Mucosa of rectum (tissue), 2 donors: Measurements from ENCODE around the gene SS18.

Experiments used
- H3K27ac ChIP-seq, 2 donors: one replicate each; pipeline ENCODE4 v1.7.0; 2013; ENCODE audit warnings: inconsistent platforms in 2 of 2, low read depth in 2 of 2, low read length in 2 of 2
- H3K27me3 ChIP-seq, 2 donors: one replicate each; pipeline ENCODE4 v1.7.0; 2013; ENCODE audit warnings: low read length in 2 of 2; ENCODE audit not compliant: control insufficient read depth in 2 of 2, insufficient read depth in 2 of 2
- H3K36me3 ChIP-seq, 2 donors: one replicate each; pipeline ENCODE4 v1.7.0; 2013; ENCODE audit warnings: low read length in 2 of 2; ENCODE audit not compliant: control insufficient read depth in 2 of 2, insufficient read depth in 2 of 2
- H3K4me1 ChIP-seq, 2 donors: one replicate each; pipeline ENCODE4 v1.7.0; 2013; ENCODE audit warnings: low read length in 2 of 2, mild to moderate bottlenecking in 1 of 2; ENCODE audit not compliant: control insufficient read depth in 2 of 2, insufficient read depth in 2 of 2
- H3K4me3 ChIP-seq, 2 donors: one replicate each; pipeline ENCODE4 v1.7.0; 2013; ENCODE audit warnings: low read length in 2 of 2
- H3K9ac ChIP-seq, 2 donors: one replicate each; pipeline ENCODE4 v1.7.0; 2013; ENCODE audit warnings: low read length in 2 of 2, low read depth in 1 of 2, mild to moderate bottlenecking in 1 of 2
- H3K9me3 ChIP-seq, 2 donors: one replicate each; pipeline ENCODE4 v1.7.0; 2013; ENCODE audit warnings: low read length in 2 of 2; ENCODE audit not compliant: control insufficient read depth in 2 of 2
- donor health status: healthy.
- donor health status: Normal muscosa, but diverticular disease.

Gene SS18

DNA sequence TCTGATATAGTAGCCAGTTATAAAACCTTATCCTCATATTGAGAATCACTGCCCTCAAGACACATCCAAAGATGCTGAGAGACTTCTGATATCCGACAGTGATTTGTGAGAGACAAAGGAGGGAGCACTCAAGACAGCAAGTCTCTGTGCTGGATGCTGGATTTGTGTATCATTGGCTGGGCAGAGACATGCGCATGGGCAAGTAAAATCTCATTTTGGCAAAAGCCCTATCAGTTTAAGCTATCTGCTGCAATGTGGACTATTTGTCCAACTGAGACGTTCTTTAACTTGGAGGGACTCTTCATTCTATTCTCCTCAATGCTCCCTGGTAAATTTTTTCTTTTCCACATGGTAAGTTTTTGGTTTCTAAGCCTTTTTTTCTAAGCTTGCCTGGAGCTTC, 107.5 kb downstream of the SS18 start:
- Histone ChIP-seq H3K9ac (no peak overlapping the region), H3K4me3 (no peak overlapping the region), H3K9me3 (no peaks in the 10 kb centered on the region), H3K27ac (no peak overlapping the region), H3K27me3 (no peaks in the 10 kb centered on the region), H3K4me1 (no peaks in the 10 kb centered on the region), H3K36me3 (no peaks in the 10 kb centered on the region)

DNA sequence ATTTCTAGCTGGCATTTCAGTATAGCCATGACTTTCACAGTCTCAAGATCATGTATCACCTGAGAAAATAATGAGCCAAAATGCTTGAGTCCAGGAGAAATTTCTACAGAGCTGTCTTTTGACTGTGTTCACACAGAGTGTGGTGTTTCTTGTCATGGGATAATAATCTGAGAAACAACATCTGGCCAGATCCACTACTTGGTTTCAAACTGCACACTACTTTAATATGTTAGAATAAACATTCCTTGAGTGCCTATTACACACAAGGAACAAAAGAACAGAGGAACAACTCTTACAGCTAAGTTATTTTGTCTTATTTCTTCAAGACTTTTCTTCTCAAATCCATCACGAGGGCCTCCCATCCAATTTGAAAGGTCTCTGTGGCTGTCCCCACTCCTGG, 108.3 kb downstream of the SS18 start:
- no peaks in the 10 kb centered on the region for H3K36me3 ChIP-seq
- H3K9me3 ChIP-seq, result no peaks in the 10 kb centered on the region
- H3K4me1 ChIP-seq, result no peaks in the 10 kb centered on the region
- no peak overlapping the region for H3K27ac ChIP-seq
- H3K27me3 ChIP-seq, result no peaks in the 10 kb centered on the region
- H3K9ac ChIP-seq, result no peak overlapping the region
- no peak overlapping the region for H3K4me3 ChIP-seq

DNA sequence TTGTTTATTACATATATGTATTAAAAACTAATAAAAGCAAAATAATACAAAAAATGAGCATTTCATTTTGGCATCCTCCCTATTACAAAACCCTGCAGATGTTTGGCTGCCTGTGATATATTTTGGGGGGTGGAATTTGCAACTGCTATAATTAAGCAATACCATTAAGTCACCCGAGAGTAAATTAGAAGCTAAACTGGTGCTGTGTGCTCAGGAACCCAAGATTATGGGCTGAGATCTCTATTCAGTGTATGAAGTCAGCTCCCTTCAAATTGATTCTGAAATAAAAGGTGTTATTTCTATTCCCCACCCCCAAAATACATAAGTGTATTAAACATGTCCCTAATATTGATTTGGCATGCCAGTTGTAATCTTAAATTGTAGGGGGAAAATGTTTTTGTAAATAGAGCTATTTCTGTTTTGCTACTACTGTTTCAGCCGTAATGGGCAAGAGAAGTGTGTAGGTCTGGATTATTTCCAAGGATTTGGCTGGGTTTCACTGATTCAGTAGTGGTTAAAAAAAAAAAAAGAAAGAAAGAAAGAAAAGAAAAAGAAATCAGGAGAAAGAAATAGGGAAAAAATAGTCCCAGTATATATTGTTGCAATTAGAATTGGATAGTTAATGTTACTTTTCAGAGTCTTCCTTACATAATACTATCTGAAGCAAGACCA, 110.9 kb downstream of the SS18 start:
- Histone ChIP-seq H3K9ac (no peak overlapping the region), H3K27ac (no peak overlapping the region), H3K27me3 (no peaks in the 10 kb centered on the region), H3K9me3 (no peaks in the 10 kb centered on the region), H3K4me3 (no peak overlapping the region), H3K36me3 (no peaks in the 10 kb centered on the region), H3K4me1 (no peaks in the 10 kb centered on the region)

DNA sequence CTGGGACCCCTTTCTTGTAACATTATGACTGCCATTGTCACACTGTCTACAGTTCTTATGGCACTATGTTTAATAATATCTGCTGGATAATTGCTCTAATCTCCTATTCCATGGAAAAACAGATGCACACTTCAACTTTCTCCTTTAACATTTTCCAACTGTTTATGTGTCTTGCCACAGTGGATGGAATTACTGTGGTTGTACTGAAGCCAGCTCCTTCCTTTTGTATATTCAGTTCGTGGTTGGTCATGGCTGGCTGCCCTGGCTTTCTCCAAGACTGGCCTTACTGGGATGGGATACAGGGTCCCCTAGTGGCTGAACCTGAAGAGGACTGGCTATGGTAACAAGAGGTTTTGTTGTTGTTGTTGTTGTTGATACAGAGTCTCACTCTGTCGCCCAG, 113.9 kb downstream of the SS18 start:
- Histone ChIP-seq H3K36me3 (no peaks in the 10 kb centered on the region), H3K27ac (no peak overlapping the region), H3K9ac (no peak overlapping the region), H3K4me3 (no peak overlapping the region), H3K4me1 (no peaks in the 10 kb centered on the region), H3K9me3 (no peaks in the 10 kb centered on the region), H3K27me3 (no peaks in the 10 kb centered on the region)

DNA sequence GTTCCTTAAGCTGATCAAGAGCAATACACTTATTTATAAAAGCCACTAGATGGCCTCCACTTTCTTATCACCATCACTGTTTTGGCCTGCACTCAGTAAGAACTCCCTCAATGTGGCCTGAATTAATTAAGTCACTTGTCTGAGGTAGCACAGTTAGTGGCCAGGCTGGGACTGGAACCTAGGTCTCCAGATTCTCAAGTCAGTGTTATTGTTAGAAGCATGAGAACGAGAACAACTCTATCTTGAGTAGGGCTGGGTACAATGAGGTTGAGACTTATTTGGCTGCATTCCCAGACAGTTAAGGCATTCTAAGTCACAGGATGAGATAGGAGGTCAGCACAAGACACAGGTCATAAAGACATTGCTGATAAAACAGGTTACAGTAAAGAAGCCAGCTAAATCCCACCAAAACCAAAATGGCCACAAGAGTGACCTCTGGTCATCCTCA, 115.8 kb downstream of the SS18 start:
- Histone ChIP-seq H3K36me3 (no peaks in the 10 kb centered on the region), H3K9ac (no peak overlapping the region), H3K4me1 (no peaks in the 10 kb centered on the region), H3K27ac (no peak overlapping the region), H3K27me3 (no peaks in the 10 kb centered on the region), H3K4me3 (no peak overlapping the region), H3K9me3 (no peaks in the 10 kb centered on the region)
